COLO668 (cell line): ENCODE measurements around the gene PRAC2.

Experiments used
- DNase-seq: peaks from one replicate; lab custom pipeline; 2025; ENCODE audit not compliant: unreplicated experiment; lab: John Stamatoyannopoulos, UW

Gene PRAC2

DNA sequence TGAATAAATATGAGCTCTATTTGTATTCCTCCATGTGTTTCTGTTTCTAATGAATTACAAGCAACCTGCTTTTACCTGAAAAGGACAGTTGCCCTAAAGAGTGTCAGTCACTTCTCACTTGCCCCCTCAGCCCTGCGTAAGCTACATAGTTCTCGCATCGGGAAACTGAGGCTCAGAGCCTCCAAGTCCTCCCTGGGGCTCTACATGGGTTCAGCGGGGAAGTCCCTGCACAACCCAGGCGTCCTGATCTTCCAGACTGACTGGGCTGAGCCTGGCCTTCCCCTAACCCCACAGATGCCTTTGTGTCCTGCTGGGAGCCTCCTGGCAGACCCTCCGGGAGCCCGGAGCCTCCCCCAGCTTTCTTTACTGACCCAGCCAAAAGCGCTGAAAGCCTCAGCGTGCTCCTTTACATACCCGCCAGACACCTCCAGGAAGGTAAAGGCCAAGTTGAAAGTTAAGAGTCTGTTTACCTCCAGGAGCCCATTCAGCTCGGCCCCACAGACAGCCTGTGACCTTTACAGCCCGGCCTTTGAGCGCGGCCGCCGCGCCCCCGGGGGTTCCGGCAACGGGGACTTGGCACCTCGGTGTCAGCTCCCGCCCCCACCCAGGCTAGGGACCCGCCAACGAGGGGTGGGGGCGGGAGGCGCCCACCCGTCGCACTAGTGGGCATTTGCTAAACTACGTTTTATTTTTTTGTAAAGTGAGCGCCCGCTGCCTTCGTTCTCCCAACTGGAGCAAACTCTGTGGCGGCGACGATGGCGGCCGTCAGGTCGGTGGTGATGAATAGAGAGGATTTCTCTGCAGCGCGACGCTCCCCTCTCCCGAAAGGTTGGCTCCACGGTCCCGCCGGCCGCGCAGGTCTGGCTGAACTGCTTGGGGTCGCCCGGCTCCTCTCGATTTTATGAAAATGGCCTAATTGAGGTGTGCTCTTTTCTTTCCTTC is 10.0 kb downstream of the PRAC2 start:
- no peak for DNase-seq

DNA sequence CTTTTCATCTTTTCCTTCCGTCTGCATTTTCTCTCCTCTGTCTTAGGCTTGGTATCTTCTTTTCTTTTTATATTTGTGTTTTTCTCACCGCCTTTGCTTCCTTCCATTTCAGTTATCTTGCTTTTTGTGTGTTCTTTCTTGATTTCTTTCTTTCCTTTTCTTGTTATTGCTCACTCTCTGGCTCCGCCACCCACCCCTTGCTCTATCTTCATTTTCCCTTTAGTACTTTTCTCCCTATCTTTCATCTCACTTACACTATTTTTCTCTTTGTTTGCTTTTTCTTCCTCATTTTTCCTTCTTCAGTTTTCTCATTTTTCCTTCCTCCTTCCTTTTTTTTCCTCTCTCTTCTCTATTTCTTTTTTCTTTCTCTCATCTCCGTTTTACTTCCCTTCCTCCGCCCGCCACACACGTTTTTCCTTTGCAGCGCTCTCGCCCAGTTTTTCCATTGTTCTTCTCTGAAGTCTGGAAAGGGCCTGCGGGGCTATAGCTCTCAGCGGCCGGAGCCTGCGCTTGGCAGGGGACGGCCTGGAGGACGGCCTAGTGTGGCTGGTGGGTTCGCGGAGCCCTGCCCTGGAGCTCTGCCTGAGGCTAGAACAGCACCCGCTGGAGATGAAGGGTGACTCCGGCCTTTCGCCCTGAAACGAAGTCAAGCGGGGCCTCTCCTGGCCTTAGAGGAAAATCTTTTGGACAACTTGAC is 10.8 kb downstream of the PRAC2 start:
- DNase-seq: no peak

DNA sequence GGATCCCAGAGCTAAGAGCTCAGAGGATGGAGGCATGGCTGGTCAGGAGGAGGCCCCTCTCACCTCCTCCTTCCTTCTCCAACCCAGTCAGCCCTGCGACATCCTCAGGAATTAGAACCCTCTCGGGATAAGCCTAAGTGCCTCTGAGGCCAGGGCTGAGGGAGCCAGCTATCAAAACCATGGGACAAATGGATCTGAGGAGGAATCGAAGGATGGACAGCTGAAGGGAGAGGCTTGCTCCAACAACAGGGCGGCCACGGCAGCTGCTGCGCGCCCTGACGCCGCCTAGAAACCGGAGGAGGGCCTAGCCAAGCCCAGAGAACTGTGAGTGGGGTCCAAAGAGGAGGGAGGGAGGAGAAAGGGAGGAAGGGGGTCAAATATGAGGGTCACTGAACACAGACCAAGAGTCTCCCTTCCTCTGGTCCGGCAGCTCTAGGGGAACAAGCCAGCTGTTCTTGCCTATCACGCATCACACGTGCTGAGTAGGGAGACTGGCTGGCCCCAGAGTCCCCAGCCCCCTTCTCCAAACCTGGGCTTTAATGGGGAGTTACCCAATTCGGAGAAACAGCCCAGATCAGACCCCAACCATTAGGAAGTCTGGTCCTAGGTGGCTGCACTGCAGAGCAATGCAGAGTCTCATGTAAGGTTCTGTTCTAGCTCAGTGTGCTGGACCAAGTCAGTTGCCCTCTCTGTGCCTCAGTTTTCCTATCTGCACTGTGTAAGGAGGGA is 11.5 kb downstream of the PRAC2 start:
- no peak for DNase-seq

DNA sequence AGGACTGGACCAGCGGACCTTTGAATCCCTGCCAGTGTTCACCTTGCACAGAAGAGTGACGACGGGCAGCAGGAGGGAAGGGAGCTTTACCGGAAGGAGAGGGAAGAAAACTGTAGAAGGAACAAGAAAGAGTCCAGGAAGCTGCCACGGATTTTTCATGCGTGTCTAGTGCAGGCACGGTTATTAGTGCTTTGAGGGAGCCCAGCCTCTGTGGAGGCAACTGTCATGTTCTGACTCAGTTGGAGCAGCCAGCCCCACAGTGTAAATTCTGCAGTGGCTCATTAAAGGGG is 12.0 kb downstream of the PRAC2 start:
- DNase-seq: no peak

DNA sequence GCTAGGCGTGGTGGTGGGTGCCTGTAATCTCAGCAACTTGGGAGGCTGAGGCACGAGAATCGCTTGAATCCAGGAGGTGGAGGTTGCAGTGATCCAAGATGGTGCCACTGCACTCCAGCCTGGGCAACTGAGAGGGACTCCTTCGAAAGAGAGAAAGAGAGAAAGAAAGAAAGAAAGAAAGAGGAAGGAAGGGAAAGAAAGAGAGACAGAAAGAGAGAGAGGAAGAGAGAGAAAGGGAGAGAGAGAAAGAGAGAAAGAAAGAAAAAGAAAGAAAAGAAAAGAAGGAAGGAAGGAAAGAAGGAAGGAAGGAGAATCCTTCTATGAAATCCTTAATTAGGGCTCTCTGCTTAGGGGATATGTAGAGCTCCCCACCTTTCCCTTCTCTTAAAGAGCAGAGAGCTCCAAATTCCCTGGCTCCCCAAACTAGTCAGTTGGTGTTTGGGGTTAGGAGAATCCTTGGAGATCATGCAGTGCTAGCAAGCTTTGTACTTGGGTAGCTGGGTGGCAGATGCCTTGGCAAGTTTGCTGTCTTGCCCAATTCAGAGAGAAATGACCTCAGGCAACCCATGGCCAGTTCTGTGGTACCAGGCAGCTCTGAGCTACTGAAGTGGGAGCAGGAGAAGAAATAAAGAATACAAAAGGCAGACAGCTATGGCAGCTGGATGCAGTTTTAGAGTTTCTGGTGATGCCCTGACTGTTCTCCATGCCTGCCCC is 14.5 kb downstream of the PRAC2 start:
- no peak for DNase-seq

DNA sequence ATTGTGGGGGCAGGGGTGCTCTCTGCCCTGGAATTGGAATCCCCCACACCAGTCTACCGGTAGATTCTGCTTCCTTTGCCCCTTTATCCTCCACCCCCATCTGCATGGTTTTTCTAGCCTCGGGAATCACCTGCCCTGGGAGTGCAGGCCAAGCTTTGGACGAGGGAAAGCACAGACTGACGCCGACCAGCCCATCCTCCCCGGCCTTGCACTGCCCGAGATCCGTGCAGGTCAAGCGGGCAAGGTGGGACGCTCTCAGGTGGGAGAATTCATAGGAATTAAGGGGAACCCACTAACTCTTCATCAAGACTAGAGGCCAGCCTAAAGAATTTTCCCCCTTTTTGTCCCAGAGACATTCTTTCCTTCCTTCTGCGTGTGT is 15.4 kb downstream of the PRAC2 start:
- no peak for DNase-seq

DNA sequence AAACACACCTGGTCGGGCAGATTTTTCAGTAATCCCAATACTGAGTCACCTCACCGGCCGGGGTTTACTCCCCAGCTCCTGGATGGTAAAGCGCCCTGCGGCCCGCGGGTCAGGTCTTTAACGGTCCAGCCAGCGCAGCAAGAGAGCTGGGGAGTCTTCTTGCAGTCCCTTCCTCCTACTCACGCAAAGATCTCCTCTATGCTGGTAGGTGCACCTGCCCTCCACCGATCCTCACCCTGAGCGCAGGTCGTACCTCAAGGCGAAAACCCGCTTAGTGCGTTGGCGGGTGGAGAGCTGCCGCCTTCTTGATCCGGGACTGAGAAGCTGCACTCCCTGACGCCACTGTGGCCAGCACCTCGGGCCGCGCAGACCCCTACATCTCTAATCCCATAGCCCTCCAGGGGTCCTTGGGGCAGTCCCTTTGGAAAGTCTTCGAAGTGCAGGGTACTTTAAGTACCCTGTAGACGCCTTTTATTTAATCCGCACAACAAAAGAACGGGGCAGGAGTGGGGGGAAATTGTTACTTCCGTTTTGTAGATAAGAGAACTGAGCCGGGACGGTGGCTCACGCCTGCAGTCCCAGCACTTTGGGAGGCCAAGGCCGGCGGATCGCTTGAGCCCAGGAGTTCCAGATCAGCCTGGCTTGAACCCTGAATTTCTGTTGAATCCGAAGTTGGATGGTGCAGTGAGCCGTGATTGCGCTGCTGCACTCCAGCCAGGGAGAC is 16.0 kb downstream of the PRAC2 start:
- no peak for DNase-seq

DNA sequence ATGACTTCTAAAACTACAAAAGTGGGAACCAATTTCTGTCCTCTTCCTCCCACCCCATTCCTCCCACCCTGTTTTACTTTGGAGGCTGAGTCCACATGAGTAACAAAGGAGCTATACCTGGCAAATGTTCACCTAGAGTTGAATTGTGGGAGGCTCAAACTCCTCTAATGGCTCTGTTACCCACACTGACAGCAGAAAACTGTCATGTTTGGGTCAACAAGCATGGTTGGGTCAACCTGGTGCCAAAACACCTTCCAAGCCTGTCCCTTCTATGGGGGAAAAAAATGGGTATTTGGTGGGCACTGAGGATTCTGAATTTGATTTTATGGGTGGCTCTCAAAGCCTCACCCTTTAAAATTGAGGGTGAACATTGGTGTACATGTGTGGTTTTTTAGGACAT is 17.6 kb downstream of the PRAC2 start:
- no peak for DNase-seq

DNA sequence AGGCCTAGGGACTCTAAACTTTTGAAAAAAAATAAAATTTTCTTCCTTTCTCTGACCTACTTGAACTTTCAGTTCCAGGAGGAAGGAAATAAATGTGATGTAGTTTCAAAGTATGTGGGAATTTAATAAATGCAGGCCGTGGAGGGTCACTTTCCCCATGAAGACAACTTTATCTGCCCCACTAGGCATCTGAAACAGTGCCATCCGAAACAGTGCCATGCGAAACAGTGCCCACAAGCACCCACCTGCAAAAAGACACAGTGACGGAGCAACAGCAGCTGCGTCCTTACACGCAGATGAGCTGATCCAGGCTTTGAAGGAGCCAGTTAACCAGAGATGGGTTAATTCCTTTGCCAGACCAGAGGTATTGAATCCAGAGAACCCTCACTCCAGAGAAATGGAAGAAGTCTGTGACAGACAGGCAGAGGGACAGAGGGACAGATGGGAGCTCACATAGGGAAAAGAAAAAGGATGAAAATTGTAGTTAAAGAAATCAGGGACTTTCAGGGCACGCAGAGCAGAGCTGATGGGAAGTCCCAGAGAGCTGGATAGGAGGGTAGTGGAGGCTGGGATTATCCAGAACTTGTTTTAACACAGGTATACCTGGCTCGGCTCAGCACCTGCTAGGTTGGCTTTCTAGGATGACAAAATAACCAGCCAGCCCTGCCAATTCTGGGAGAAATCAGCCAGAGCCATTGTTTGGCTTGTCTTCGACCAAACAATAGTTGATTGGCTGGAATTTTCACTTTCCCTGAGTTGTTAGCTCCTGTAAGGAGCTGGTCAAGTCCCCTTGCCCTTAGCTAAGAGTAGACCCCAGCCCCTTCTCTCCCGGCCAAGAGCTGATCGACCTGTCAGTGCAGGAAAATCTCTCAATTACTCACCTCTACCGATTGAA is 22.6 kb downstream of the PRAC2 start:
- no peak for DNase-seq

DNA sequence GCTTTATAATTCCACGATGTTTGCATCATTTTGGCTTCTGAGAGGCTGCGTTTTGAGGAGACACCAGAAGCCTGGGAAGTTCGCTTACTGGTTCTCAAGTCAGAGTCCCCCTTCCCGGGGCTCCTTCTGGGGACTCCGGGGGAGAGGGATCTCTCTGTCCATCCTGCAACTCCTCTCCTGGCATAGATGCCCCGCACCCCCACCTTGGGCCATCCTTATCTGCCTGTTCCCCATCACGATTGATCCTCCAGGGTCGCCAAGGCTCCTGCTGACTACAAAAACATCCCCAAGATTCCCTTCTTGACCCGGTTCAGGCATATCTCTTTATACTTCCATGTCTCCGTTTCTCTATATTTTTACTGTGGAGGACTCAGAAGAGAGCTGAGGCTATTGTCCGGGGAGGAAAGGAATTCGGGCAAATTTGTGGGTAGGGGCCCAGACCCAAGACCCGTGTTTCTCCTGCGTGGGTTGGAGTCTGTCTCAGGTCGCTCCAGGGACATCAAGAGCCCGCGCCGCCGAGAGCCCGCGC is 24.0 kb downstream of the PRAC2 start:
- no peak for DNase-seq

DNA sequence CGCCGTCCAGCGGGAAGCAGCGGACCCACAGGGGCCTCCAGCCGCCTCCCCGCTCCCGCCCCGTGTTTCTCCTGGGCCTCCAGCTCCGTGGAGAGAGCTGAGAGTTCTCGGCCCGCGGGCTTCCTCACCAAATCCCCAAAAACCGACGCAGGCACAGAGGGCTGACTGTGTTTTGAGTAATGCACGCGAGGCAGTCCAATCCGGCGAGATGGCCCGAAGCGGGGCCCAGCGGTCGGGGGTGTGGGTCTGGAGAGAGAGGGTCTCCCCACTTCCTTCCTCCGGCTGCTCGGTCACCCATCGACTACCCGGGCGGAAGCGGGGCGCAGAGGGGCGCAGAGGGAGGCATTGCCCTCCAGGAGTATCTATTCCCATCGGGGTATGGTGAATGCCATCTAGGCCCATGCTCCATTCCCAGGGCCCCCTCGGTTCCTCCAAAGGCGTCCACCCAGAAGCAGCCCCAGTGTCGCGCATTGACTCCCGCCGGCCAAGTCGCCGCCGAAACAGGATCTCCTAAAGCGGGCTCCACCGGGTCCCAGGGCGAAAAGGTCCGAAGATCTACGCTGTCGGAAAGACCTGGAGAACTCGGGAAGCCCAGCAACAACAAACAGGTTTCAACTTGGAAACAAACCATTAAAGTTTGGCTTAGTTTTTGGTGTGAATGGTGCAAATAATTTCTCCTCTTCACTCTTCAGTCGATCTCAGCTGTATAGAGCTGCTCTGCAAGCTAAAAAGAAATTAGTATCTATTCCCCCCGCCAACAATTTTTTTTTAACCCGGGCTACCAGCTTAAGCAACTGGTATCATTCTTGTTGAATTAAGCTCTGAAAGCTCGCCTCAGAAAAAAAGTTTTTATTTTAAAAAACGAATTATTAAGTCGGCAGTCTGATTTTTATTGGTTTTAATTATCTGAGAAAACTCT is 24.7 kb downstream of the PRAC2 start:
- no peak for DNase-seq

DNA sequence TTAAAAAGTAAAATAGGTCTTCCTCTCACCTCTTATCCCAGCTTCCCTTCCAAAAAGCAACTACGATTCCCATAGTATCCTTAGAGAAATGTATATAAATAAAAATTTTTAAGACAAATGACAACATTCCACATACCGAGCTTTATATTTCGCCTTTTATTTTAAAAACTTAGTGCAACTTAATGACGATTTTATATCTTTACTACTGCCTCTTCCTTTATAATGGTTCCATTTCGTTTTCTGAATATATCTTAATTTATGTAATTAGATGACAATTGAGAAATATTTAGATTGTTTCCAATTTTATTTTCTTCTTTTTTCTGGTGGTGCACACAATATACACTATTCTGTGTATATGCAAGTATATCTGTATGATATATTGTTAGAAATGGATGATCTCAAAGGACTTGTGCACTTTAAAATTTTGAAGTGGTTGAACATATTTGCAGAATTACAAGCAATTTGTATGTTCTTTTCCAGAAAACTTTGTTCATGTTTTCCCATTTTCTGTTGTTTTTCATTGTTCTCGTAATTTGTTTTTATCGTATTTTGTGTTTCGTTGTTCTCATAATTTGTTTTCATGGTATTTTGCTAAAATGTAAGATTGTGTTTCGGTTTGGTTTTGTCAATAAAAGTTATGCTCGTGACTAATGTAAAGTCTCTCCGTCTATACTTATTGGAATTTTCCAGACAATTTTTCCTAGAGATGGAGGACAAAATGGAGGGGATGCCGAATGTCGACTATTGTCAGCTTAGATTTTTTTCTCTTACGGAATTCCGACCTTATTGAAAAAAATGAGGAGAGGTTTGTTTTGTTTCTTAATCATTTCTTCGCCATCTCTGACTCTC is 26.0 kb downstream of the PRAC2 start:
- no peak for DNase-seq

DNA sequence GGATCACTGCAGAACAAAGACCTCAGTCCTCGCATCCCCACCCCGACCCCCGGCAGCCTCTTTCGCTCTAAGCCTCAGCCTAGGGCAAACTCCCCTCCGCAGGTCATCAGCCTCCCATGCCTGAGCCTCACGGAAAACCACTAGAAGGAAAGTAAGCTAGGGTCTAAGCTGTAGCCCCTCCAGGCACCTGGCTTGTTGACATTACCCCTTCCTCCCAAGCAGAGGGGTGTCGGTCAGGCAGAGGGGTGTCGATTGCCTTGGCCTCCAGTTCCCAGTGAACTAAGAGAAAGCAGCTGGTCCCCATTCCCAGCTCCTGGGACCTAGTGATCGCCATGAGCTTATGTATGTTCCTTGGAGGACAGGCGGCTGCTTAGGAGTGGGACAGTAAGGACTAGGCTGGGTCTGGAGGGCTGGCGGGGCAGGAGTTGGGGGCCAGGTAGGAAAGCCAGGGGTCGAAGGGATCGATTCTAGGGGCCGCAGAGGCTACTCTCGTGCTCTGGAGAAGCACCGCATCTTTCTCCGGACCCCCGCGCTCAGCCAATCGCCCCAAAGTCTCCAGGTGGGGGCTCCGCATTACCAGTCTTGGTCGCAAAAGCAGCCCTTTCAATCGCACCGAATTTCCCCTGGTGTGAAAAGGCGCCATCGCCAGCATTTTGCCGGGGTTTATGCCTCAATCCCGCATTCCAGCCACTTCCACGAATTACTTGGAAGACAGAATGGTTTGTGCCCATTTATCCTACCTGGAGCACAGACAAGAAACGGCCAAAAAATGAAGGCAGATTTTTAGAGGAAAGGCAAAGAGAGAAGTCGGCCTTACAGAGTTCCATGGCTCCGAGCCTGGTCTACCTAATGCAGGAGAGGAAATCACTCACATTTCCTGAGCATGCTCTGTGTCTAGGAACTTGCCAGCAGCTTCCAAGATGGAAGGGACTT is 26.9 kb downstream of the PRAC2 start:
- no peak for DNase-seq

DNA sequence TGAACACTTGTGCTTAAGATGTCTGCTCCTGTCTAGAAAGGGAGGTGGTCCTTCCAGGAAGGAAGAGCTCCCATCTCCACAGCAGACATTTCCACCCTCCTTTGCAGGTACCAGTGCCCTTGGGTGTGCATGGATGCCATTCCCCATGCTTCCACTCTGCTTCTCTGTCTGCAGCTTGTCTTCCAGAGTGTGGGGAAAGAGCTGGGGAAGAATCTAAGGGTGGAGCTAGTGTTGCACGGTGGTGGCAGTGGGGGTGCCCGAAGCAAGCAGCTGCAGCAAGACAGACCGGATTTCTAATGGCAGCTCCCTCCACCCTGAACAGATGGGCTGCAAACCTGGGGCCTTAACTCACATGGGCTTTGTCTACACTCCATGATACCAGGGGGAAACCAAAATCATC is 28.2 kb downstream of the PRAC2 start:
- no peak for DNase-seq

DNA sequence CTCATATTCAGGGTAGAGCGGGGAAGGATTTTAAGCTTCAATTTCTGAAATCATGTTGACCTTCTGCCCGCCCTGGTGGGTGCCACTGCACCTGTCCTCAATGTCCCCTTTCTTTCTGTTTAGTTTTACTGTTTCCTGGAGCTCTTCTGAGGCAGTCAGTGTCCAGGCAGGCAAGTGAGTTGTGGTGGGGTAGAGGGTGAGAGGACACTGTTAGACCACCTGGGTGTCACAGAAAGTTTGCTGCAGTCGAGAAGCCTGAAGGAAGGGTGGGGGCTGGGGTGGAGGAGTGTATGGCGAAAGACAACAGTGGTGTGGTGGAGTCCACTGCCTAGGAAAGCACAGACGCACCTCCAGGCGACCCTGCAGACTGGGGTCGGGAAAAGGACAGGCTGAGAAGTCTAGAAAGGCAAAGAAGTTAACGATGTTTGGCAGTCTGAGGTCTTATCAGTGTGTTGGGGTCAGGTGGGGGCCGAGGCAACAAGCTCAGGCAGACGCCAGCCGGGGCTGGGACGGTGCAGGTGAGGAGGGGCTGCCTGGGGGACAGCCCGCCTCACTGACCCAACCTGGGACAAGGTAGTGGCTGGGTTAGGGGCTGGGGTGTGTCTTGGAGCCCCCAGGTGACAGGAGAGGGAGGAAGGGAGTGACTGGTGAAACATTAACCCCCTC is 28.9 kb downstream of the PRAC2 start:
- DNase-seq: no peak
